Fibroblast of villous mesenchyme (primary cell): ENCODE measurements around the gene GTF2H4. TPM values are rescaled to one million over a fixed set of nuclear protein-coding genes. Genes with fewer than 3 reads are reported as not detected.
"Not testable (repeated sequence)": the region's sequence is repeated elsewhere in the genome, so short reads cannot be mapped to it uniquely, and the experiment has no call there.

Source experiments
- DNase-seq: peaks from one replicate; pipeline ENCODE4 v3.0.0-alpha.2; 2010; ENCODE audit warnings: low read depth
- H3K4me3 ChIP-seq: 2 replicates; pipeline ENCODE4 v1.5.1; 2011; ENCODE audit warnings: low read depth, mild to moderate bottlenecking, low read length
- CTCF ChIP-seq: IDR thresholded peaks from 2 replicates; pipeline ENCODE4 v1.5.1; 2012; ENCODE audit warnings: low read depth, mild to moderate bottlenecking, low read length; ENCODE audit not compliant: insufficient read depth
- total RNA-seq: library from RNA; depleted of rRNA; stranded (reverse); fragments of >200 nt; gene quantifications from 2 replicates; pipeline ENCODE4 v1.2.3, GENCODE V29; 2012

Gene GTF2H4
- total RNA-seq, 1 donor = 14.7 TPM

- no peak for DNase-seq
- TF ChIP-seq CTCF = no peak
- H3K4me3 ChIP-seq = no peak overlapping the region
Measured at GRCh38 chr6:30926644-30927043, 18.6 kb downstream of the GTF2H4 start.

GRCh38 chr6:30927080-30927479, 19.1 kb downstream of the GTF2H4 start:
- H3K4me3 ChIP-seq, DNase-seq: not testable (repeated sequence)

GRCh38 chr6:30928677-30929076, 20.7 kb downstream of the GTF2H4 start:
- no peak for DNase-seq
- no peak for TF ChIP-seq CTCF
- H3K4me3 ChIP-seq = no peak overlapping the region

GRCh38 chr6:30930506-30930905, 22.5 kb downstream of the GTF2H4 start:
- TF ChIP-seq CTCF = no peak
- no peak overlapping the region for H3K4me3 ChIP-seq
- DNase-seq = no peak

- H3K4me3 ChIP-seq = no peak overlapping the region
- DNase-seq = no peak
- no peak for TF ChIP-seq CTCF
Measured at GRCh38 chr6:30931272-30931671, 23.3 kb downstream of the GTF2H4 start.

GRCh38 chr6:30931969-30932645, 24.1 kb downstream of the GTF2H4 start, which contains the start of gene SFTA2:
Gene SFTA2 (minus strand): TSS chr6:30932170. CDS start chr6:30932096, 74 bp downstream.
- no peak for DNase-seq
- no peak for TF ChIP-seq CTCF
- no peak within 1 kb of the TSS for H3K4me3 ChIP-seq

- no peak overlapping the region for H3K4me3 ChIP-seq
- TF ChIP-seq CTCF = no peak
- DNase-seq = no peak
Measured at GRCh38 chr6:30932665-30933365, 24.8 kb downstream of the GTF2H4 start.
